ENCODE data around the gene LNPEP. TPM values are rescaled to one million over a fixed set of nuclear protein-coding genes. Genes with fewer than 3 reads are reported as not detected.

LNPEP gene
- polyA plus RNA-seq, 2 donors = 4.3 to 5.7 TPM

DNA sequence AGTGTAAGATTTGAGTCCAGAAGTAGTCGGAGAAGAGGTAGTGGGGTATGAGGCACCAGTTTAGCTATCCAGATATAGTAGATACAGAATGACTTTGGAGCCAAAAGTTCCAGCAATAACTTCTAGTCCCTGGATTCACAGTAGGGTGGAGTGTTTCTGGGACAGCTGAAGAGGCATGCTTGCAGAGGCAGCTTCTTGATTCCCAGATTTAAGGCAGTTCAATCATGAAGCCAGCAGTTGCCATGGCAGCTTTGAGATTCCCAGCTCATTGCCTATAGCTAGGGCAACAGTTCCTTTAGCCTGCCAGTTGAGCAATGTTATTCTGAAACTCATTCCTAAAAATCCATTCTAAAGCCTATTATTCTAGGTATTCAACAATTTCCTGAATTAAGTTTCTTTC lies 127.4 kb downstream of the LNPEP start:
- Histone ChIP-seq H3K4me3 (ENCODE audit: low read depth in 1 of 2, low read length in 2 of 2) (no peak overlapping the region), H3K9me3 (ENCODE audit: control insufficient read depth in 2 of 2, insufficient read depth in 1 of 2, low read depth in 1 of 2, low read length in 1 of 2) (no peaks in the 10 kb centered on the region), H3K27me3 (ENCODE audit: control insufficient read depth in 1 of 2, insufficient read depth in 2 of 2, low read length in 2 of 2) (no peaks in the 10 kb centered on the region), H3K4me1 (ENCODE audit: control insufficient read depth in 2 of 2, insufficient read depth in 2 of 2, low read length in 1 of 2) (no peaks in the 10 kb centered on the region), H3K27ac (ENCODE audit: low read depth in 2 of 2, low read length in 1 of 2) (no peak overlapping the region), H3K36me3 (ENCODE audit: control insufficient read depth in 2 of 2, insufficient read depth in 2 of 2, low read length in 1 of 2) (no peaks in the 10 kb centered on the region)
- WGBS, 2 donors = 87 to 90% methylated on average over 1 of the region's 1 CpG

- no peaks in the 10 kb centered on the region for H3K4me1 ChIP-seq (ENCODE audit: control insufficient read depth in 2 of 2, insufficient read depth in 2 of 2, low read length in 1 of 2)
- 63 to 64% methylated on average over 2 of the region's 2 CpGs for WGBS, 2 donors
- H3K4me3 ChIP-seq (ENCODE audit: low read depth in 1 of 2, low read length in 2 of 2) = no peak overlapping the region
- H3K36me3 ChIP-seq (ENCODE audit: control insufficient read depth in 2 of 2, insufficient read depth in 2 of 2, low read length in 1 of 2) = no peaks in the 10 kb centered on the region
- H3K9me3 ChIP-seq (ENCODE audit: control insufficient read depth in 2 of 2, insufficient read depth in 1 of 2, low read depth in 1 of 2, low read length in 1 of 2) = no peaks in the 10 kb centered on the region
- no peaks in the 10 kb centered on the region for H3K27me3 ChIP-seq (ENCODE audit: control insufficient read depth in 1 of 2, insufficient read depth in 2 of 2, low read length in 2 of 2)
- no peak overlapping the region for H3K27ac ChIP-seq (ENCODE audit: low read depth in 2 of 2, low read length in 1 of 2)
Measured at GRCh38 chr5:97065475-97065874, 129.6 kb downstream of the LNPEP start.

- 79% methylated on average over 4 of the region's 4 CpGs for WGBS, 2 donors
- no peak overlapping the region for H3K27ac ChIP-seq (ENCODE audit: low read depth in 2 of 2, low read length in 1 of 2)
- H3K4me1 ChIP-seq (ENCODE audit: control insufficient read depth in 2 of 2, insufficient read depth in 2 of 2, low read length in 1 of 2) = no peaks in the 10 kb centered on the region
- H3K36me3 ChIP-seq (ENCODE audit: control insufficient read depth in 2 of 2, insufficient read depth in 2 of 2, low read length in 1 of 2) = no peaks in the 10 kb centered on the region
- H3K9me3 ChIP-seq (ENCODE audit: control insufficient read depth in 2 of 2, insufficient read depth in 1 of 2, low read depth in 1 of 2, low read length in 1 of 2) = no peaks in the 10 kb centered on the region
- H3K4me3 ChIP-seq (ENCODE audit: low read depth in 1 of 2, low read length in 2 of 2) = no peak overlapping the region
- H3K27me3 ChIP-seq (ENCODE audit: control insufficient read depth in 1 of 2, insufficient read depth in 2 of 2, low read length in 2 of 2) = no peaks in the 10 kb centered on the region
Measured at GRCh38 chr5:97067296-97067850, 131.5 kb downstream of the LNPEP start.

DNA sequence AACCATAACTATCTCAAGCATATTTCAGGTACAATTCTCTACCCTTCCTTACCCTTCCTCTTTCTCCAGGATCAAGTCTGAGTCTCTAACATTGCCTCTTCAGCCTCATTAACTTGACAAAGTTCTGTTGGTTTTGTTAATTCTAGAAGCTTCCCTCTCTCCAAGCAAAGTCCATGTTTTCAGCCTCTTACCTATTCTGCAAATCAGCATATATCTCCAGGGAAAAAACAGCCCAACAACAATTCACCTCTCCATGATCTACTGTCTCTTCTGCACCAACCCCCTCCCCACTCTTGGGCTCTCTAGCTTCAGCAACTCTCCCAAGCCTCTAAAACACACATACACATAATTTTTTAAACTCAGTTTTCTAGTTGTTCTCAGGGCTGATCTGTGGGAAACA lies 134.4 kb downstream of the LNPEP start:
- H3K4me1 ChIP-seq (ENCODE audit: control insufficient read depth in 2 of 2, insufficient read depth in 2 of 2, low read length in 1 of 2) = no peaks in the 10 kb centered on the region
- no peaks in the 10 kb centered on the region for H3K36me3 ChIP-seq (ENCODE audit: control insufficient read depth in 2 of 2, insufficient read depth in 2 of 2, low read length in 1 of 2)
- H3K9me3 ChIP-seq (ENCODE audit: control insufficient read depth in 2 of 2, insufficient read depth in 1 of 2, low read depth in 1 of 2, low read length in 1 of 2) = no peaks in the 10 kb centered on the region
- no peaks in the 10 kb centered on the region for H3K27me3 ChIP-seq (ENCODE audit: control insufficient read depth in 1 of 2, insufficient read depth in 2 of 2, low read length in 2 of 2)
- H3K27ac ChIP-seq (ENCODE audit: low read depth in 2 of 2, low read length in 1 of 2) = no peak overlapping the region
- H3K4me3 ChIP-seq (ENCODE audit: low read depth in 1 of 2, low read length in 2 of 2) = no peak overlapping the region

DNA sequence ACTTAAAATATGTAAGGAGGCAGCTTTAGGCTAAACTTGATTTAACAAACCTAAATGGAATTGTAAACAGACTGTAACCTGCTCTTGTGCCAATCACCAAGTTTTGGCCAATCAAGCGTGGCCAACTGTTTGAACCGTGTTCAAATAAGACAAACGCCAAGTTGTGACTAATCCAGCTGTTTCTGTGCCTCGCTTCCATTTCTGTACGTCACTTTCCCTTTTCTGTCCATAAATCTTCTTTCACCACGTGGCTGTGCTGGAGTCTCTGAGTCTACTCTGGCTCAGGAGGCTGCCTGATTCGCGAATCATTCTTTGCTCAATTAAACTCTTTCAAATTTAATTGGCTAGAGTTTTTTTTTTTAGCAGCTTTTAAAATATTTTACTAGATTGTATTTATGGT lies 135.2 kb downstream of the LNPEP start:
- Histone ChIP-seq H3K27me3 (ENCODE audit: control insufficient read depth in 1 of 2, insufficient read depth in 2 of 2, low read length in 2 of 2) (no peaks in the 10 kb centered on the region), H3K27ac (ENCODE audit: low read depth in 2 of 2, low read length in 1 of 2) (no peak overlapping the region), H3K36me3 (ENCODE audit: control insufficient read depth in 2 of 2, insufficient read depth in 2 of 2, low read length in 1 of 2) (no peaks in the 10 kb centered on the region), H3K9me3 (ENCODE audit: control insufficient read depth in 2 of 2, insufficient read depth in 1 of 2, low read depth in 1 of 2, low read length in 1 of 2) (no peaks in the 10 kb centered on the region), H3K4me3 (ENCODE audit: low read depth in 1 of 2, low read length in 2 of 2) (no peak overlapping the region), H3K4me1 (ENCODE audit: control insufficient read depth in 2 of 2, insufficient read depth in 2 of 2, low read length in 1 of 2) (no peaks in the 10 kb centered on the region)
- 30 to 53% methylated on average over 8 of the region's 8 CpGs for WGBS, 2 donors

DNA sequence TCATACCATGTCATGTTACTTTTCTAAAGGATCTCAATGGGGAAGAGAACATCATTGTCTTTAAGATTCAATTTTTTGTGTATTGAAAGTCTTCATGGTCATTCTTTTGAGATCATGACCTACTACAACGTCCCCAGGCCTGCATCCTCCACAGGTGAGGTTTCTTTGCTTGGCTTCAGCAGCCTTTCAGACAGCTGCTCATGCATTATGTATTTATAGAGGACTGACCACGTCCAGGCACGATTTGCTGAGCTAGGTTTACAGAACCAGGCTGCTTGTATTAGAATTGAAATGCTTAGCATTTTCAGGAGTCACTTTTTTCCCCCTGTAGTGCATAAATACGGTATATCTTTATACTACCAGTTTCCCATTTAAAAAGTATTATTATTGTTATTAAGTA lies 136.1 kb downstream of the LNPEP start:
- Histone ChIP-seq H3K4me1 (ENCODE audit: control insufficient read depth in 2 of 2, insufficient read depth in 2 of 2, low read length in 1 of 2) (no peaks in the 10 kb centered on the region), H3K27me3 (ENCODE audit: control insufficient read depth in 1 of 2, insufficient read depth in 2 of 2, low read length in 2 of 2) (no peaks in the 10 kb centered on the region), H3K36me3 (ENCODE audit: control insufficient read depth in 2 of 2, insufficient read depth in 2 of 2, low read length in 1 of 2) (no peaks in the 10 kb centered on the region), H3K9me3 (ENCODE audit: control insufficient read depth in 2 of 2, insufficient read depth in 1 of 2, low read depth in 1 of 2, low read length in 1 of 2) (no peaks in the 10 kb centered on the region), H3K4me3 (ENCODE audit: low read depth in 1 of 2, low read length in 2 of 2) (no peak overlapping the region), H3K27ac (ENCODE audit: low read depth in 2 of 2, low read length in 1 of 2) (no peak overlapping the region)
- 86% methylated on average over 4 of the region's 4 CpGs for WGBS, 2 donors

DNA sequence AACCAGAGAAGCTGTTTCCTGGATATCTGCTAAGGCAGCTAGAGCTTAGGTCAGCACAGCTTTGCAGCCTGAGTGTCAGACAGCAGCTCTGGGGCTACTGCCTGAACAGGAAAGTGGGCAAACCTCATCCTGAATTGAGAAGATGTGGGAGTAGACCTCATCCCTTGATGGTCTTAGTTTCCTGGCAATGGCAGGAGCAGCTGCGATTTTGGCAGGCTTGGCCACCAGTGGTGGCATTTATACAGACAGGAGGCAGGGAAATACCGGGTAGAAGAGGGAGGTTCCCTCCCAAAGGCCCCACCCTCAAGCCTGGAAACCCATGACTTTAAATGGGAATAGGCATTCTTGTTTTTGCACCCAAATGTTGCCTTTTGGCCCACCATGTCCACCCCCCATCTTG lies 136.8 kb downstream of the LNPEP start:
- 82 to 91% methylated on average over 2 of the region's 2 CpGs for WGBS, 2 donors

GRCh38 chr5:97073420-97073819 lies 137.5 kb downstream of the LNPEP start:
- WGBS, 2 donors = 85 to 95% methylated on average over 3 of the region's 3 CpGs
- H3K36me3 ChIP-seq (ENCODE audit: control insufficient read depth in 2 of 2, insufficient read depth in 2 of 2, low read length in 1 of 2) = no peaks in the 10 kb centered on the region
- H3K27me3 ChIP-seq (ENCODE audit: control insufficient read depth in 1 of 2, insufficient read depth in 2 of 2, low read length in 2 of 2) = no peaks in the 10 kb centered on the region
- no peaks in the 10 kb centered on the region for H3K4me1 ChIP-seq (ENCODE audit: control insufficient read depth in 2 of 2, insufficient read depth in 2 of 2, low read length in 1 of 2)
- H3K9me3 ChIP-seq (ENCODE audit: control insufficient read depth in 2 of 2, insufficient read depth in 1 of 2, low read depth in 1 of 2, low read length in 1 of 2) = no peaks in the 10 kb centered on the region
- H3K27ac ChIP-seq (ENCODE audit: low read depth in 2 of 2, low read length in 1 of 2) = no peak overlapping the region
- H3K4me3 ChIP-seq (ENCODE audit: low read depth in 1 of 2, low read length in 2 of 2) = no peak overlapping the region

More for the DNA sequence above, 136.8 kb downstream of the LNPEP start:
- Histone ChIP-seq H3K9me3 (ENCODE audit: control insufficient read depth in 2 of 2, insufficient read depth in 1 of 2, low read depth in 1 of 2, low read length in 1 of 2) (no peaks in the 10 kb centered on the region), H3K4me3 (ENCODE audit: low read depth in 1 of 2, low read length in 2 of 2) (no peak overlapping the region), H3K27me3 (ENCODE audit: control insufficient read depth in 1 of 2, insufficient read depth in 2 of 2, low read length in 2 of 2) (no peaks in the 10 kb centered on the region), H3K27ac (ENCODE audit: low read depth in 2 of 2, low read length in 1 of 2) (no peak overlapping the region), H3K36me3 (ENCODE audit: control insufficient read depth in 2 of 2, insufficient read depth in 2 of 2, low read length in 1 of 2) (no peaks in the 10 kb centered on the region), H3K4me1 (ENCODE audit: control insufficient read depth in 2 of 2, insufficient read depth in 2 of 2, low read length in 1 of 2) (no peaks in the 10 kb centered on the region)

GRCh38 chr5:97074859-97075489 lies 139.1 kb downstream of the LNPEP start:
- no peaks in the 10 kb centered on the region for H3K27me3 ChIP-seq (ENCODE audit: control insufficient read depth in 1 of 2, insufficient read depth in 2 of 2, low read length in 2 of 2)
- WGBS, 2 donors = 45 to 47% methylated on average over 4 of the region's 4 CpGs
- no peak overlapping the region for H3K4me3 ChIP-seq (ENCODE audit: low read depth in 1 of 2, low read length in 2 of 2)
- H3K36me3 ChIP-seq (ENCODE audit: control insufficient read depth in 2 of 2, insufficient read depth in 2 of 2, low read length in 1 of 2) = no peaks in the 10 kb centered on the region
- H3K9me3 ChIP-seq (ENCODE audit: control insufficient read depth in 2 of 2, insufficient read depth in 1 of 2, low read depth in 1 of 2, low read length in 1 of 2) = no peaks in the 10 kb centered on the region
- no peaks in the 10 kb centered on the region for H3K4me1 ChIP-seq (ENCODE audit: control insufficient read depth in 2 of 2, insufficient read depth in 2 of 2, low read length in 1 of 2)
- no peak overlapping the region for H3K27ac ChIP-seq (ENCODE audit: low read depth in 2 of 2, low read length in 1 of 2)

DNA sequence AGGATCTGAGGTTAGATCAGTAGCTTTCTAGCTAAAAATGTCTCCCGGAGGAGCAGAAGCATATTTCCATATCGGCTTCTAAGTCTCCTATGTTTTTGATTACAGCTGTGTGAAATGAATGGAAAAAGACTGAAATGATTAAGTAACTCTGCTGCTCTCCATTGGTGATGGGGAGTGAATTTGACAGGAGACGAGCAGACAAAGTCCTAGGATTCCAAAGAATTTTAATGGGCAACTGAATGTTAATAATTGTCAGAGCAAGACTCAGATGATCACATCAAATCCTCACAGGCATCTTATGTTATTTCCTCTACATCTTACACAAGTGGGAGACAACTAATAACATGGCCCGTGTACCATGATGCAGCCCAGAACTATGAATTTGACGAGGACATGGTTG lies 139.8 kb downstream of the LNPEP start:
- H3K27me3 ChIP-seq (ENCODE audit: control insufficient read depth in 1 of 2, insufficient read depth in 2 of 2, low read length in 2 of 2) = no peaks in the 10 kb centered on the region
- H3K9me3 ChIP-seq (ENCODE audit: control insufficient read depth in 2 of 2, insufficient read depth in 1 of 2, low read depth in 1 of 2, low read length in 1 of 2) = no peaks in the 10 kb centered on the region
- WGBS, 2 donors = 91 to 94% methylated on average over 5 of the region's 5 CpGs
- H3K4me3 ChIP-seq (ENCODE audit: low read depth in 1 of 2, low read length in 2 of 2) = no peak overlapping the region
- H3K36me3 ChIP-seq (ENCODE audit: control insufficient read depth in 2 of 2, insufficient read depth in 2 of 2, low read length in 1 of 2) = no peaks in the 10 kb centered on the region
- no peak overlapping the region for H3K27ac ChIP-seq (ENCODE audit: low read depth in 2 of 2, low read length in 1 of 2)
- no peaks in the 10 kb centered on the region for H3K4me1 ChIP-seq (ENCODE audit: control insufficient read depth in 2 of 2, insufficient read depth in 2 of 2, low read length in 1 of 2)

All from esophagus (tissue), 2 donors.